NK-92 (cell line): ENCODE results near the gene AKAP10.
A peak's percentile ranks its signal among the peaks of the same experiment; 100 is the strongest.
"Not testable (repeated sequence)": the region's sequence is repeated elsewhere in the genome, so short reads cannot be mapped to it uniquely, and the experiment has no call there.

Experiments
- DNase-seq: peaks from one replicate; lab custom pipeline; 2025; ENCODE audit not compliant: unreplicated experiment; lab: John Stamatoyannopoulos, UW

Gene AKAP10

GRCh38 chr17:19977293-19978208, at the start of gene AKAP10:
Gene AKAP10 (minus strand): TSS chr17:19977828. CDS start chr17:19977679, 149 bp downstream.
- peak; percentile 34 for DNase-seq

- DNase-seq = no peak
Measured at GRCh38 chr17:20026960-20027359, 49.3 kb upstream of the AKAP10 start.

- no peak for DNase-seq
Measured at GRCh38 chr17:20022701-20023100, 45.1 kb upstream of the AKAP10 start.

GRCh38 chr17:20016475-20016992, 38.9 kb upstream of the AKAP10 start:
- DNase-seq = not testable (repeated sequence)

- DNase-seq = no peak
Measured at GRCh38 chr17:20012017-20012536, 34.4 kb upstream of the AKAP10 start.

GRCh38 chr17:20010936-20011335, 33.3 kb upstream of the AKAP10 start:
- no peak for DNase-seq

- no peak for DNase-seq
Measured at GRCh38 chr17:20010099-20010863, 32.7 kb upstream of the AKAP10 start.

- no peak for DNase-seq
Measured at GRCh38 chr17:20009302-20010098, 31.9 kb upstream of the AKAP10 start, which contains the start of gene SPECC1. Gene SPECC1 (plus strand): TSS chr17:20009359. CDS start chr17:20096652, 87,293 bp downstream.

GRCh38 chr17:20009052-20009301, 31.3 kb upstream of the AKAP10 start:
- no peak for DNase-seq

- DNase-seq = no peak
Measured at GRCh38 chr17:20008242-20009051, 30.8 kb upstream of the AKAP10 start.

- DNase-seq = no peak
Measured at GRCh38 chr17:19996502-19996901, 18.9 kb upstream of the AKAP10 start.

- DNase-seq = no peak
Measured at GRCh38 chr17:19996086-19996485, 18.5 kb upstream of the AKAP10 start.

GRCh38 chr17:19992803-19993713, 15.4 kb upstream of the AKAP10 start:
- no peak for DNase-seq

- DNase-seq = no peak
Measured at GRCh38 chr17:19991252-19991885, 13.7 kb upstream of the AKAP10 start.

GRCh38 chr17:19987897-19988296, 10.3 kb upstream of the AKAP10 start:
- no peak for DNase-seq

- DNase-seq = no peak
Measured at GRCh38 chr17:19986941-19987861, 9.6 kb upstream of the AKAP10 start.
